Astrocyte of the spinal cord (primary cell): Measurements from ENCODE around the gene KPNA6.
A peak's percentile ranks its signal among the peaks of the same experiment; 100 is the strongest.
"Not testable (repeated sequence)": the region's sequence is repeated elsewhere in the genome, so short reads cannot be mapped to it uniquely, and the experiment has no call there.

Experiments used
- DNase-seq: peaks from one replicate; pipeline ENCODE4 v3.0.0; 2011; ENCODE audit warnings: low read depth, low spot score
- H3K4me3 ChIP-seq: 2 replicates; pipeline ENCODE4 v1.5.1; 2011; ENCODE audit warnings: low read depth, mild to moderate bottlenecking, low read length, moderate library complexity
- CTCF ChIP-seq: IDR thresholded peaks from 2 replicates; pipeline ENCODE4 v1.5.1; 2012; ENCODE audit warnings: low read depth, mild to moderate bottlenecking, low read length, inconsistent platforms
- in situ Hi-C: cut with HindIII; loops from 2 replicates; pipeline ENCODE4 v1.10.0; 2017; ENCODE audit warnings: low sequenced_read_pairs

Gene KPNA6

GRCh38 chr1:32138965-32139364 lies 31.1 kb downstream of the KPNA6 start:
- peak; percentile 53 for DNase-seq
- in situ Hi-C loops = no loop called here
- TF ChIP-seq CTCF = no peak
- no peak overlapping the region for H3K4me3 ChIP-seq

- TF ChIP-seq CTCF = no peak
- DNase-seq = peak; percentile 86
- H3K4me3 ChIP-seq = no peak overlapping the region
- in situ Hi-C loops = no loop called here
These were observed 34.8 kb downstream of the KPNA6 start for GRCh38 chr1:32142446-32143301.

GRCh38 chr1:32143302-32143695 lies 35.4 kb downstream of the KPNA6 start:
- DNase-seq, H3K4me3 ChIP-seq, in situ Hi-C loops: not testable (repeated sequence)

- no peak overlapping the region for H3K4me3 ChIP-seq
- in situ Hi-C loops = no loop called here
- no peak for DNase-seq
- TF ChIP-seq CTCF = no peak
These were observed 36.2 kb downstream of the KPNA6 start for GRCh38 chr1:32144033-32144432.

- H3K4me3 ChIP-seq, DNase-seq, in situ Hi-C loops: not testable (repeated sequence)
These were observed 39.9 kb downstream of the KPNA6 start for GRCh38 chr1:32147799-32148198.

- TF ChIP-seq CTCF = no peak
- no peak for DNase-seq
- in situ Hi-C loops = no loop called here
- no peak overlapping the region for H3K4me3 ChIP-seq
These were observed 43.0 kb downstream of the KPNA6 start for GRCh38 chr1:32150847-32151246.

GRCh38 chr1:32151319-32151787 lies 43.5 kb downstream of the KPNA6 start:
- TF ChIP-seq CTCF = no peak
- peak; percentile 79 for DNase-seq
- in situ Hi-C loops = no loop called here
- no peak overlapping the region for H3K4me3 ChIP-seq
